ENCODE measurements around the gene BCAT1. TPM values are rescaled to one million over a fixed set of nuclear protein-coding genes. Genes with fewer than 3 reads are reported as not detected.
"Not testable (repeated sequence)": the region's sequence is repeated elsewhere in the genome, so short reads cannot be mapped to it uniquely, and the experiment has no call there.

The BCAT1 gene
- total RNA-seq, 1 experiment from 2014 or later, result 5.8 TPM

DNA sequence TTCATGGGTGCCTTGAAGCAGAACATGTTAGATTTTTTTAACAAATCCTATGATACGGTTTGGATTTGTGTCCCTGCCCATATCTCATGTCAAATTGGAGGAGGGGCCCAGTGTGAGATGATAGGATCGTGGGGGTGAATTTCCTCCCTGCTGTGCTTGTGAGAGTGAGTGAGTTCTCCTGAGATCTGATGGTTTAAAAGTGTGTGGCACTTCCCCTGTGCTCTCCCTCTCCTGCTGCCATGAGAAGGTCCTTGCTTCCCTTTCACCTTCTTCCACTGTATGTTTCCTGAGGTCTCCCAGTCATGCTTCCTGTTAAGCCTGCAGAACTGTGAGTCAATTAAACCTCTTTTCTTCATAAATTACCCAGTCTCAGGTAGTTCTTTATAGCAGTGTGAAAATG, 97.0 kb downstream of the BCAT1 start:
- intact Hi-C loops (cut with micrococcal nuclease; ENCODE audit: unreplicated experiment), result loop anchor here (10.0 kb wide), 1 partner anchor 283 kb away; no protein-coding TSS in a partner anchor
- POLR2A ChIA-PET; H3K27ac ChIP-seq (ENCODE audit: low read length); H3K4me1 ChIP-seq (ENCODE audit: control insufficient read depth, insufficient read depth, low read length); ATAC-seq; H3K9me3 ChIP-seq (ENCODE audit: control insufficient read depth, insufficient read depth, low read depth, low read length); H3K36me3 ChIP-seq (ENCODE audit: control insufficient read depth, insufficient read depth, low read length); BruUV-seq (replicated peaks); H3K4me3 ChIP-seq (ENCODE audit: low read depth in 2 of 2, low read length in 2 of 2); H3K27me3 ChIP-seq (ENCODE audit: control insufficient read depth, insufficient read depth, low read length); DNase-seq (ENCODE audit: low read depth, low spot score); in situ Hi-C loops (cut with HindIII; ENCODE audit: low pct_unique_long_range_greater_than_20kb, low sequenced_read_pairs): not testable (repeated sequence)
- CTCF ChIA-PET, result interaction anchor here (0.6 kb wide), 1 partner anchor 38 kb away, joined by 3 read pairs; no protein-coding TSS in a partner anchor

DNA sequence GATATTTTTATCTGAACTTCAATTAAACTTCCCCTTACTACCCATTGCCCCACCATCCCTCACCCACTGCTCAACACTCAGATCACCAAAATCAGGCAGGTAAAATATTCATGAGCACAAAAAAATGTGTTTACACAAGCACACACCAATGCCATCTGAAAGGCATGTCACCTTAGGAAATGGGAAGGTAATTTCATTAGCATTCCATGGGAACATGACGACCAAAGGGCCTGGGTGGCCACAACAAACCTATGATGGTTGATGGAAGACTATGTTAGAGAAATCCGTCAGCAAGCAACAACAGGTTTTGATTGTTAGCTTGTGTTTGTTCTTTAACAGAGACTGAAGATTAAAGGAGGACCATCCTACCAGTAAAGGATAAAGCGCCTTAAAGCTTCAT, 97.6 kb downstream of the BCAT1 start:
- Histone ChIP-seq H3K9me3 (ENCODE audit: control insufficient read depth, insufficient read depth, low read depth, low read length) (no peaks in the 10 kb centered on the region), H3K4me1 (ENCODE audit: control insufficient read depth, insufficient read depth, low read length) (no peaks in the 10 kb centered on the region), H3K27me3 (ENCODE audit: control insufficient read depth, insufficient read depth, low read length) (peaks cover 8% of the 10 kb centered on the region; the same call in 1 of the 2 replicates), H3K36me3 (ENCODE audit: control insufficient read depth, insufficient read depth, low read length) (no peaks in the 10 kb centered on the region), H3K27ac (ENCODE audit: low read length) (no peak overlapping the region), H3K4me3 (ENCODE audit: low read depth in 2 of 2, low read length in 2 of 2) (no peak overlapping the region)
- intact Hi-C loops (cut with micrococcal nuclease; ENCODE audit: unreplicated experiment), result loop anchor here (10.0 kb wide), 1 partner anchor 283 kb away; no protein-coding TSS in a partner anchor
- DNase-seq (ENCODE audit: low read depth, low spot score), result no peak
- in situ Hi-C loops (cut with HindIII; ENCODE audit: low pct_unique_long_range_greater_than_20kb, low sequenced_read_pairs), result no loop called here
- no TSS peak for BruUV-seq (replicated peaks)
- no peak for ATAC-seq
- CTCF ChIA-PET, result no interaction called here
- TF ChIP-seq SIN3A (IDR thresholded peaks at IDR 0.05; ENCODE audit: borderline replicate concordance, insufficient read depth, low read depth, low read length), result no peak
- POLR2A ChIA-PET, result no interaction called here

DNA sequence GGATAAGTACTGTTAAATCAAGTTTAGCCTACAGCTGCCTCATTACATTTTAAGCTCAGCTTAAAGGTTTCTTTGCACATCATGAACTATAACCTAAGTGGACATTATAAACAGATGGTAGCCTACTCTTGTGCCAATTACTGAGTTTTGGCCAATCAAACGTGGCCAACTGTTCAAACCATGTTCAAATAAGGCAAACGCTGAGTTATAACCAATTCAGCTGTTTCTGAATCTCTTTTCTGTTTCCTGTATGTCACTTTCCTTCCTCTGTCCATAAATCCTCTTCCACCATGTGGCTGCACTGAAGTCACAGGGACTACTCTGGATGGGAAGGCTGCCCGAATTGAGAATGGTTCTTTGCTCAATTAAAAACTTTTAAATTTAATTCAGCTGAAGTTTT, 98.4 kb downstream of the BCAT1 start:
- POLR2A ChIA-PET, result no interaction called here

More for the DNA sequence above, 98.4 kb downstream of the BCAT1 start:
- in situ Hi-C loops (cut with HindIII; ENCODE audit: low pct_unique_long_range_greater_than_20kb, low sequenced_read_pairs), result no loop called here
- no peak overlapping the region for H3K4me3 ChIP-seq (ENCODE audit: low read depth in 2 of 2, low read length in 2 of 2)
- no peaks in the 10 kb centered on the region for H3K4me1 ChIP-seq (ENCODE audit: control insufficient read depth, insufficient read depth, low read length)
- no peaks in the 10 kb centered on the region for H3K36me3 ChIP-seq (ENCODE audit: control insufficient read depth, insufficient read depth, low read length)
- no peaks in the 10 kb centered on the region for H3K9me3 ChIP-seq (ENCODE audit: control insufficient read depth, insufficient read depth, low read depth, low read length)
- CTCF ChIA-PET, result no interaction called here
- ATAC-seq (no peak), DNase-seq (ENCODE audit: low read depth, low spot score) (no peak)
- H3K27ac ChIP-seq (ENCODE audit: low read length), result no peak overlapping the region
- H3K27me3 ChIP-seq (ENCODE audit: control insufficient read depth, insufficient read depth, low read length), result peaks cover 8% of the 10 kb centered on the region; the same call in 1 of the 2 replicates
- no TSS peak for BruUV-seq (replicated peaks)
- no peak for TF ChIP-seq POLR2AphosphoS5 (IDR thresholded peaks at IDR 0.05; ENCODE audit: low read depth, low read length)
- TF ChIP-seq, protein P1, sequence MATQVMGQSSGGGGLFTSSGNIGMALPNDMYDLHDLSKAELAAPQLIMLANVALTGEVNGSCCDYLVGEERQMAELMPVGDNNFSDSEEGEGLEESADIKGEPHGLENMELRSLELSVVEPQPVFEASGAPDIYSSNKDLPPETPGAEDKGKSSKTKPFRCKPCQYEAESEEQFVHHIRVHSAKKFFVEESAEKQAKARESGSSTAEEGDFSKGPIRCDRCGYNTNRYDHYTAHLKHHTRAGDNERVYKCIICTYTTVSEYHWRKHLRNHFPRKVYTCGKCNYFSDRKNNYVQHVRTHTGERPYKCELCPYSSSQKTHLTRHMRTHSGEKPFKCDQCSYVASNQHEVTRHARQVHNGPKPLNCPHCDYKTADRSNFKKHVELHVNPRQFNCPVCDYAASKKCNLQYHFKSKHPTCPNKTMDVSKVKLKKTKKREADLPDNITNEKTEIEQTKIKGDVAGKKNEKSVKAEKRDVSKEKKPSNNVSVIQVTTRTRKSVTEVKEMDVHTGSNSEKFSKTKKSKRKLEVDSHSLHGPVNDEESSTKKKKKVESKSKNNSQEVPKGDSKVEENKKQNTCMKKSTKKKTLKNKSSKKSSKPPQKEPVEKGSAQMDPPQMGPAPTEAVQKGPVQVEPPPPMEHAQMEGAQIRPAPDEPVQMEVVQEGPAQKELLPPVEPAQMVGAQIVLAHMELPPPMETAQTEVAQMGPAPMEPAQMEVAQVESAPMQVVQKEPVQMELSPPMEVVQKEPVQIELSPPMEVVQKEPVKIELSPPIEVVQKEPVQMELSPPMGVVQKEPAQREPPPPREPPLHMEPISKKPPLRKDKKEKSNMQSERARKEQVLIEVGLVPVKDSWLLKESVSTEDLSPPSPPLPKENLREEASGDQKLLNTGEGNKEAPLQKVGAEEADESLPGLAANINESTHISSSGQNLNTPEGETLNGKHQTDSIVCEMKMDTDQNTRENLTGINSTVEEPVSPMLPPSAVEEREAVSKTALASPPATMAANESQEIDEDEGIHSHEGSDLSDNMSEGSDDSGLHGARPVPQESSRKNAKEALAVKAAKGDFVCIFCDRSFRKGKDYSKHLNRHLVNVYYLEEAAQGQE (IDR thresholded peaks at IDR 0.05; ENCODE audit: insufficient read depth in 1 of 2, low read depth in 2 of 2, low read length in 1 of 2), result no peak
- no peak for TF ChIP-seq SIN3A (IDR thresholded peaks at IDR 0.05; ENCODE audit: borderline replicate concordance, insufficient read depth, low read depth, low read length)
- no peak for TF ChIP-seq CTCF (IDR thresholded peaks at IDR 0.05)
- no peak for TF ChIP-seq TCF7L2 (IDR thresholded peaks at IDR 0.05; ENCODE audit: low read depth, low read length)
- intact Hi-C loops (cut with micrococcal nuclease; ENCODE audit: unreplicated experiment), result loop anchor here (10.0 kb wide), 1 partner anchor 284 kb away; no protein-coding TSS in a partner anchor
